Upper lobe of left lung (tissue), 4 donors: Measurements from ENCODE around the gene GPER1.

ENCODE experiments used
- EP300 ChIP-seq, 4 donors: sonication (generic); formaldehyde crosslinking; IDR thresholded peaks; one replicate each; pipeline ENCODE4 v1.5.1; 2017; ENCODE audit warnings: antibody characterized with exemption in 4 of 4, control low read depth in 2 of 4
- POLR2A ChIP-seq, 4 donors: fragments of 450-650 bp; IDR thresholded peaks; one replicate each; pipeline ENCODE4 v1.5.1; 2016 to 2017; ENCODE audit warnings: antibody characterized with exemption in 4 of 4, mild to moderate bottlenecking in 2 of 4
- POLR2AphosphoS5 ChIP-seq, 2 donors: sonication (generic); formaldehyde crosslinking; IDR thresholded peaks; one replicate each; pipeline ENCODE4 v1.5.1; 2017; ENCODE audit warnings: antibody characterized with exemption in 2 of 2
- TF ChIP-seq, protein P1 (sequence below), 6 experiments: fragments of 450-650 bp in 4 of 6; fragments of 200-600 bp in 2 of 6; sonication (generic) in 2 of 6; IDR thresholded peaks; one replicate each; pipeline ENCODE4 v1.5.1; 2016 to 2019; ENCODE audit warnings: antibody characterized with exemption in 6 of 6

- TF ChIP-seq, protein P1, sequence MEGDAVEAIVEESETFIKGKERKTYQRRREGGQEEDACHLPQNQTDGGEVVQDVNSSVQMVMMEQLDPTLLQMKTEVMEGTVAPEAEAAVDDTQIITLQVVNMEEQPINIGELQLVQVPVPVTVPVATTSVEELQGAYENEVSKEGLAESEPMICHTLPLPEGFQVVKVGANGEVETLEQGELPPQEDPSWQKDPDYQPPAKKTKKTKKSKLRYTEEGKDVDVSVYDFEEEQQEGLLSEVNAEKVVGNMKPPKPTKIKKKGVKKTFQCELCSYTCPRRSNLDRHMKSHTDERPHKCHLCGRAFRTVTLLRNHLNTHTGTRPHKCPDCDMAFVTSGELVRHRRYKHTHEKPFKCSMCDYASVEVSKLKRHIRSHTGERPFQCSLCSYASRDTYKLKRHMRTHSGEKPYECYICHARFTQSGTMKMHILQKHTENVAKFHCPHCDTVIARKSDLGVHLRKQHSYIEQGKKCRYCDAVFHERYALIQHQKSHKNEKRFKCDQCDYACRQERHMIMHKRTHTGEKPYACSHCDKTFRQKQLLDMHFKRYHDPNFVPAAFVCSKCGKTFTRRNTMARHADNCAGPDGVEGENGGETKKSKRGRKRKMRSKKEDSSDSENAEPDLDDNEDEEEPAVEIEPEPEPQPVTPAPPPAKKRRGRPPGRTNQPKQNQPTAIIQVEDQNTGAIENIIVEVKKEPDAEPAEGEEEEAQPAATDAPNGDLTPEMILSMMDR (IDR thresholded peaks at IDR 0.05), result no peak
- no peak for TF ChIP-seq POLR2A (IDR thresholded peaks at IDR 0.05)
- no peak for TF ChIP-seq POLR2AphosphoS5 (IDR thresholded peaks at IDR 0.05)
- TF ChIP-seq EP300 (IDR thresholded peaks at IDR 0.05), result no peak
These were observed 26.2 kb downstream of the GPER1 start for GRCh38 chr7:1114088-1114487.
